GM12801 (cell line): ENCODE results near the gene RPS6KC1.

Experiments used
- CTCF ChIP-seq: IDR thresholded peaks from one replicate; pipeline ENCODE4 v1.5.1; 2011; ENCODE audit warnings: control low read depth; ENCODE audit not compliant: insufficient read length; ENCODE audit errors: extremely low read depth

The RPS6KC1 gene

GRCh38 chr1:213162338-213162737 lies 111.3 kb downstream of the RPS6KC1 start:
- TF ChIP-seq CTCF, result no peak

GRCh38 chr1:213162862-213163261 lies 111.8 kb downstream of the RPS6KC1 start:
- no peak for TF ChIP-seq CTCF

GRCh38 chr1:213163278-213163711 lies 112.3 kb downstream of the RPS6KC1 start:
- TF ChIP-seq CTCF, result no peak

GRCh38 chr1:213164561-213164960 lies 113.5 kb downstream of the RPS6KC1 start:
- no peak for TF ChIP-seq CTCF

- no peak for TF ChIP-seq CTCF
Observed at GRCh38 chr1:213166852-213167251, 115.8 kb downstream of the RPS6KC1 start.

- no peak for TF ChIP-seq CTCF
Observed at GRCh38 chr1:213171711-213172110, 120.7 kb downstream of the RPS6KC1 start.

GRCh38 chr1:213176341-213176740 lies 125.3 kb downstream of the RPS6KC1 start:
- no peak for TF ChIP-seq CTCF

GRCh38 chr1:213179784-213180183 lies 128.7 kb downstream of the RPS6KC1 start:
- no peak for TF ChIP-seq CTCF
